ENCODE measurements around the gene FLNB.

- TF ChIP-seq POLR2AphosphoS5 (IDR thresholded peaks at IDR 0.05; ENCODE audit: low read depth, low read length) (no peak), TAF1 (IDR thresholded peaks at IDR 0.05; ENCODE audit: borderline replicate concordance, insufficient read depth, low read length) (no peak), REST (IDR thresholded peaks at IDR 0.05; ENCODE audit: insufficient read depth in 1 of 2, low read depth in 2 of 2, low read length in 2 of 2) (no peak), SIN3A (IDR thresholded peaks at IDR 0.05; ENCODE audit: borderline replicate concordance, insufficient read depth, low read length) (no peak), FOXP2 (optimal IDR thresholded peaks at IDR 0.05; ENCODE audit: borderline replicate concordance, extremely low read depth, extremely low read length, insufficient read depth) (no peak)
Measured at GRCh38 chr3:58013973-58014649, 5.9 kb downstream of the FLNB start.

Measured in PFSK-1 (cell line).